Raji (cell line): ENCODE measurements around the gene SGPP1.

Experiments
- POLR2A ChIP-seq: IDR thresholded peaks from 2 replicates; pipeline ENCODE4 v1.6.1; 2011; ENCODE audit warnings: low read depth, low read length, control low read depth; ENCODE audit not compliant: insufficient read depth

Gene SGPP1

DNA sequence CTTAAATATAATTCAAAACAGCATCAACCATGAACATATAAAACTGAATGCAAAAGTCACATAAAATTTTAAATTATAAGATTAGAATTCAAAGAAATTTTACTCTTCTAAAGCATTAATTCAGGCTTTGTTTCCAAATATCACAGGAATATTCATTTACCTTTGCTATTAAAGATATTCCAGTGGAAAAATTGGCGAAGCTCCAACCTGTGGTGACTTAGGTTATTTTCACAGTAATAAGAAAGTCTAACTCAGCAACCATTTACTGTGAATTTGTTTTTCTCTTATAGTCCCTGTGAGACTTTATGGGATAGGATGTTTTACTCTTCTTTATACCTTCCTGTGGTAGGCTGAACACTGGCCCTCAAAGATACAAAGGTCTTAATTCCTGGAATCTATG, 89.4 kb downstream of the SGPP1 start:
- no peak for TF ChIP-seq POLR2A
